ENCODE data around the gene FOXM1.

GRCh38 chr12:2897418-2897817, 20.4 kb upstream of the FOXM1 start:
- TF ChIP-seq CTCF (conservative IDR thresholded peaks at IDR 0.05; ENCODE audit: low read depth, low read length) (no peak), EZH2 (IDR thresholded peaks at IDR 0.05; ENCODE audit: borderline replicate concordance, low read depth, low read length, poor library complexity, severe bottlenecking) (no peak)

All from A673 (cell line).